ENCODE data around the gene TRIM51.
"Not testable (repeated sequence)": the region's sequence is repeated elsewhere in the genome, so short reads cannot be mapped to it uniquely, and the experiment has no call there.

TRIM51 gene

GRCh38 chr11:55882997-55883396 is at the start of gene TRIM51:
TRIM51 (plus strand) TSS chr11:55883297; CDS start chr11:55885429, 2,132 bp downstream.
- DNase-seq (ENCODE audit: extremely low read depth in 1 of 2, low read depth in 1 of 2), result not testable (repeated sequence)

- DNase-seq (ENCODE audit: extremely low read depth in 1 of 2, low read depth in 1 of 2), result no peak
These were observed 44.6 kb upstream of the TRIM51 start, which contains the start of gene OR5D16 for GRCh38 chr11:55838452-55838851. OR5D16 (plus strand) TSS chr11:55838752; CDS start chr11:55838752, 0 bp downstream.

GRCh38 chr11:55847453-55847852 is 35.6 kb upstream of the TRIM51 start:
- no peak for DNase-seq (ENCODE audit: extremely low read depth in 1 of 2, low read depth in 1 of 2)

- DNase-seq (ENCODE audit: extremely low read depth in 1 of 2, low read depth in 1 of 2), result no peak
These were observed 34.1 kb upstream of the TRIM51 start for GRCh38 chr11:55849037-55849436.

- no peak for DNase-seq (ENCODE audit: extremely low read depth in 1 of 2, low read depth in 1 of 2)
These were observed 31.0 kb upstream of the TRIM51 start for GRCh38 chr11:55852141-55852540.

GRCh38 chr11:55854704-55855103 is 28.4 kb upstream of the TRIM51 start:
- no peak for DNase-seq (ENCODE audit: extremely low read depth in 1 of 2, low read depth in 1 of 2)

GRCh38 chr11:55867354-55867753 is 15.7 kb upstream of the TRIM51 start:
- DNase-seq (ENCODE audit: extremely low read depth in 1 of 2, low read depth in 1 of 2), result not testable (repeated sequence)

- DNase-seq (ENCODE audit: extremely low read depth in 1 of 2, low read depth in 1 of 2), result not testable (repeated sequence)
These were observed 10.4 kb upstream of the TRIM51 start for GRCh38 chr11:55872731-55873130.

GRCh38 chr11:55873146-55873545 is 10.0 kb upstream of the TRIM51 start:
- DNase-seq (ENCODE audit: extremely low read depth in 1 of 2, low read depth in 1 of 2), result not testable (repeated sequence)

GRCh38 chr11:55884995-55885394 is 1.9 kb downstream of the TRIM51 start:
- DNase-seq (ENCODE audit: extremely low read depth in 1 of 2, low read depth in 1 of 2), result not testable (repeated sequence)

GRCh38 chr11:55885481-55885880 is 2.4 kb downstream of the TRIM51 start:
- not testable (repeated sequence) for DNase-seq (ENCODE audit: extremely low read depth in 1 of 2, low read depth in 1 of 2)

GRCh38 chr11:55895216-55895615 is 12.1 kb downstream of the TRIM51 start:
- no peak for DNase-seq (ENCODE audit: extremely low read depth in 1 of 2, low read depth in 1 of 2)

- no peak for DNase-seq (ENCODE audit: extremely low read depth in 1 of 2, low read depth in 1 of 2)
These were observed 19.2 kb downstream of the TRIM51 start for GRCh38 chr11:55902308-55902707.

- no peak for DNase-seq (ENCODE audit: extremely low read depth in 1 of 2, low read depth in 1 of 2)
These were observed 31.4 kb downstream of the TRIM51 start, which contains the start of gene OR5W2 for GRCh38 chr11:55914482-55914881. OR5W2 (minus strand) TSS chr11:55914582; CDS start chr11:55914582, 0 bp downstream.

- DNase-seq (ENCODE audit: extremely low read depth in 1 of 2, low read depth in 1 of 2), result no peak
These were observed 37.4 kb downstream of the TRIM51 start for GRCh38 chr11:55920537-55920936.

- DNase-seq (ENCODE audit: extremely low read depth in 1 of 2, low read depth in 1 of 2), result no peak
These were observed 53.2 kb downstream of the TRIM51 start, which contains the start of gene OR5I1 for GRCh38 chr11:55936300-55936699. OR5I1 (minus strand) TSS chr11:55936400; CDS start chr11:55936400, 0 bp downstream.

Data from stimulated activated CD8-positive, alpha-beta memory T cell treated with anti-CD3 and anti-CD28 coated beads, Interleukin-7, amount 100 ng/mL, for 48 hours (primary cell).